ENCODE measurements around the gene CD86.
"Not testable (repeated sequence)": the region's sequence is repeated elsewhere in the genome, so short reads cannot be mapped to it uniquely, and the experiment has no call there.

The CD86 gene

GRCh38 chr3:122055215-122055614, at the start of gene CD86:
Gene CD86 (plus strand): TSS chr3:122055362. CDS start chr3:122055490, 128 bp downstream.
- DNase-seq = no peak

- no peak for DNase-seq
These were observed 48.9 kb upstream of the CD86 start for GRCh38 chr3:122006267-122006666.

GRCh38 chr3:122008166-122008565, 47.0 kb upstream of the CD86 start:
- no peak for DNase-seq

GRCh38 chr3:122010506-122010905, 44.7 kb upstream of the CD86 start:
- no peak for DNase-seq

- no peak for DNase-seq
These were observed 43.8 kb upstream of the CD86 start for GRCh38 chr3:122011396-122011795.

- DNase-seq = no peak
These were observed 42.3 kb upstream of the CD86 start for GRCh38 chr3:122012821-122013220.

- no peak for DNase-seq
These were observed 41.7 kb upstream of the CD86 start for GRCh38 chr3:122013448-122013925.

GRCh38 chr3:122014741-122015140, 40.4 kb upstream of the CD86 start:
- no peak for DNase-seq

- no peak for DNase-seq
These were observed 35.7 kb upstream of the CD86 start for GRCh38 chr3:122019493-122019892.

GRCh38 chr3:122021037-122021436, 34.1 kb upstream of the CD86 start:
- no peak for DNase-seq

GRCh38 chr3:122021811-122022401, 33.3 kb upstream of the CD86 start, which contains the start of gene ILDR1:
Gene ILDR1 (minus strand): TSS chr3:122022247. CDS start chr3:122022077, 170 bp downstream.
- peak; percentile 6 for DNase-seq

GRCh38 chr3:122023335-122023910, 31.7 kb upstream of the CD86 start:
- DNase-seq = no peak

- no peak for DNase-seq
These were observed 30.4 kb upstream of the CD86 start for GRCh38 chr3:122024800-122025199.

- no peak for DNase-seq
These were observed 29.9 kb upstream of the CD86 start for GRCh38 chr3:122025296-122025695.

- no peak for DNase-seq
These were observed 24.6 kb upstream of the CD86 start for GRCh38 chr3:122030381-122031122.

GRCh38 chr3:122031123-122031468, 24.1 kb upstream of the CD86 start:
- no peak for DNase-seq

- no peak for DNase-seq
These were observed 22.6 kb upstream of the CD86 start for GRCh38 chr3:122032531-122032930.

- DNase-seq = no peak
These were observed 22.1 kb upstream of the CD86 start for GRCh38 chr3:122033023-122033422.

GRCh38 chr3:122047296-122047695, 7.9 kb upstream of the CD86 start:
- not testable (repeated sequence) for DNase-seq

- DNase-seq = not testable (repeated sequence)
These were observed 7.4 kb upstream of the CD86 start for GRCh38 chr3:122047773-122048172.

GRCh38 chr3:122052968-122053367, 2.2 kb upstream of the CD86 start:
- no peak for DNase-seq

GRCh38 chr3:122057671-122058070, 2.5 kb downstream of the CD86 start:
- no peak for DNase-seq

GRCh38 chr3:122058294-122058693, 3.1 kb downstream of the CD86 start:
- DNase-seq = no peak

- no peak for DNase-seq
These were observed 5.0 kb downstream of the CD86 start for GRCh38 chr3:122060040-122060698.

All from CD4-positive, alpha-beta T cell treated with Interleukin-17A for 4 hours (primary cell).